ENCODE results near the gene PLEKHA7. TPM values are rescaled to one million over a fixed set of nuclear protein-coding genes. Genes with fewer than 3 reads are reported as not detected.

Gene PLEKHA7
- total RNA-seq, 1 experiment from 2014 or later = 4.4 TPM

DNA sequence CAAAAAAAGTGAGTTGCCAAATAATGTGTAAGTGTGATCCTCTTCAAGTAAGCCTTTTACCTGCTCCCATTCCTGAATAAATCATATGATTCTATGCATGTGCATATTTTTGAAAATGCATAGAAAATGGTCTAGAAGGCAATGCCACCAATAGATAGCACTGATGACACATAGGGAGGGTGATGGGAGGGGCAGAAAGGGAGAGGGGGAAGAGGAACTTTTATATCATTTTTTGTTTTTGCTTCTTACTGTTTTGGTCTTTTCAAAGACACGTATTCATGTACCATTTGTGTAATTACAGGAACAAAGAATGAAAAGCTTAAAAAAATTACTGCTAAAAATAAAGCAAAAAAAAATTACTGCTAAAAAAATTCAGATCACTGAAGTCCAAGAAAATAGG is 215.0 kb downstream of the PLEKHA7 start:
- Histone ChIP-seq H3K4me3 (ENCODE audit: low read length) (no peak overlapping the region), H3K27ac (ENCODE audit: low read length) (no peak overlapping the region), H3K4me2 (ENCODE audit: low read depth, low read length, poor library complexity, severe bottlenecking) (no peak overlapping the region), H3K36me3 (ENCODE audit: insufficient read depth, low read length) (no peaks in the 10 kb centered on the region), H3K4me1 (ENCODE audit: low read length) (no peaks in the 10 kb centered on the region), H2AFZ (ENCODE audit: low read length) (no peak overlapping the region), H3K9ac (ENCODE audit: low read length) (no peak overlapping the region), H3K27me3 (ENCODE audit: low read length) (no peaks in the 10 kb centered on the region), H3K9me3 (ENCODE audit: low read length) (no peaks in the 10 kb centered on the region), H4K20me1 (ENCODE audit: insufficient read depth, low read depth, low read length) (no peaks in the 10 kb centered on the region), H3K79me2 (ENCODE audit: low read length) (no peaks in the 10 kb centered on the region), H3K9me2 (replicated peaks; ENCODE audit: insufficient read depth, low read length) (no peaks in the 10 kb centered on the region)
- no peak for DNase-seq

DNA sequence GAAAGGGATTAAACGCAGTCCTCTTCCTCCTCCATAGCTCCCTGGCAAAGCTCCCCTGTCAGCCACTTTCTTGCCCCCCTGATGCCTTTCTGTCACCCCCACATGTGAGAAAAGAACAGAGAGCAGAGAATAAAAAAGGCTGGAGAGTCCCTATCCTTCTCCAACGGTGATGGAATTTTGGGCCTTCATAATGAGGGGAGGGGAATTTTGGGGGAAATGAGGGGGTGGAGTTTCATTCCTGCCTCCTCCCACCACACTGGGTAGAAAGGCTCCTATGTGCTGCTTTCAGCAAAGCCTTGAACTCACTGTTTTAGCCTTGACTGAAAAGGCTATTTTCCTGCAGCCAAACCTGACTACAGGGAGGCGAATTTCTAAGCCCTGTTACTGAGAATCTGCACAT is 216.4 kb downstream of the PLEKHA7 start:
- no peak overlapping the region for H3K4me3 ChIP-seq (ENCODE audit: low read length)
- H3K27ac ChIP-seq (ENCODE audit: low read length) = no peak overlapping the region
- H3K9me3 ChIP-seq (ENCODE audit: low read length) = no peaks in the 10 kb centered on the region
- no peaks in the 10 kb centered on the region for H4K20me1 ChIP-seq (ENCODE audit: insufficient read depth, low read depth, low read length)
- no peaks in the 10 kb centered on the region for H3K36me3 ChIP-seq (ENCODE audit: insufficient read depth, low read length)
- H3K9ac ChIP-seq (ENCODE audit: low read length) = no peak overlapping the region
- no peaks in the 10 kb centered on the region for H3K79me2 ChIP-seq (ENCODE audit: low read length)
- no peak for DNase-seq
- H3K4me1 ChIP-seq (ENCODE audit: low read length) = no peaks in the 10 kb centered on the region
- no peaks in the 10 kb centered on the region for H3K9me2 ChIP-seq (replicated peaks; ENCODE audit: insufficient read depth, low read length)
- no peaks in the 10 kb centered on the region for H3K27me3 ChIP-seq (ENCODE audit: low read length)
- no peak overlapping the region for H3K4me2 ChIP-seq (ENCODE audit: low read depth, low read length, poor library complexity, severe bottlenecking)
- H2AFZ ChIP-seq (ENCODE audit: low read length) = no peak overlapping the region

DNA sequence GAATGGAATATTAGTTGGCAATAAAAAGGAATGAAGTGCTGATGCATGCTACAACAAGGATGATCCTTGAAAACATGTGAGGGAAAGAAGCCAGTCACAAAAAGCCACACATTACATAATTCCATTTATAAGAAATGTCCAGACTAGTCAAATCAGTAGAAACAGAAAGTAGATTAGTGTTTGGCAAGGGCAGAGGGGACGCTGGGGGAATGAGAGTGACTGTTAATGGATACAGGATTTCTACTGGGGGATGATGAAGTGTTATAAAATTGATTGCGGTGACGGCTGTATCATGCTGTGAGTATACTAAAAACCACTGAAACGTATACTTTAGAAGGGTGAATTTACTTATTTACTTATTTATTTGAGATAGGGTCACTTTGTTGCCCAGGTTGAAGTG is 217.9 kb downstream of the PLEKHA7 start:
- no peaks in the 10 kb centered on the region for H3K4me1 ChIP-seq (ENCODE audit: low read length)
- no peaks in the 10 kb centered on the region for H3K79me2 ChIP-seq (ENCODE audit: low read length)
- H3K9ac ChIP-seq (ENCODE audit: low read length) = no peak overlapping the region
- H3K9me2 ChIP-seq (replicated peaks; ENCODE audit: insufficient read depth, low read length) = no peaks in the 10 kb centered on the region
- H2AFZ ChIP-seq (ENCODE audit: low read length) = no peak overlapping the region
- H3K9me3 ChIP-seq (ENCODE audit: low read length) = no peaks in the 10 kb centered on the region
- no peak overlapping the region for H3K4me3 ChIP-seq (ENCODE audit: low read length)
- no peak overlapping the region for H3K27ac ChIP-seq (ENCODE audit: low read length)
- no peak for DNase-seq
- H4K20me1 ChIP-seq (ENCODE audit: insufficient read depth, low read depth, low read length) = no peaks in the 10 kb centered on the region
- H3K36me3 ChIP-seq (ENCODE audit: insufficient read depth, low read length) = no peaks in the 10 kb centered on the region
- no peaks in the 10 kb centered on the region for H3K27me3 ChIP-seq (ENCODE audit: low read length)
- H3K4me2 ChIP-seq (ENCODE audit: low read depth, low read length, poor library complexity, severe bottlenecking) = no peak overlapping the region

GRCh38 chr11:16795146-16795545 is 219.1 kb downstream of the PLEKHA7 start:
- Histone ChIP-seq H3K27me3 (ENCODE audit: low read length) (no peaks in the 10 kb centered on the region), H3K9me3 (ENCODE audit: low read length) (no peaks in the 10 kb centered on the region), H3K4me2 (ENCODE audit: low read depth, low read length, poor library complexity, severe bottlenecking) (no peak overlapping the region), H3K4me1 (ENCODE audit: low read length) (no peaks in the 10 kb centered on the region), H3K27ac (ENCODE audit: low read length) (no peak overlapping the region), H3K9me2 (replicated peaks; ENCODE audit: insufficient read depth, low read length) (no peaks in the 10 kb centered on the region), H3K9ac (ENCODE audit: low read length) (no peak overlapping the region), H4K20me1 (ENCODE audit: insufficient read depth, low read depth, low read length) (no peaks in the 10 kb centered on the region), H3K4me3 (ENCODE audit: low read length) (no peak overlapping the region), H3K79me2 (ENCODE audit: low read length) (no peaks in the 10 kb centered on the region), H2AFZ (ENCODE audit: low read length) (no peak overlapping the region), H3K36me3 (ENCODE audit: insufficient read depth, low read length) (no peaks in the 10 kb centered on the region)
- no peak for DNase-seq

DNA sequence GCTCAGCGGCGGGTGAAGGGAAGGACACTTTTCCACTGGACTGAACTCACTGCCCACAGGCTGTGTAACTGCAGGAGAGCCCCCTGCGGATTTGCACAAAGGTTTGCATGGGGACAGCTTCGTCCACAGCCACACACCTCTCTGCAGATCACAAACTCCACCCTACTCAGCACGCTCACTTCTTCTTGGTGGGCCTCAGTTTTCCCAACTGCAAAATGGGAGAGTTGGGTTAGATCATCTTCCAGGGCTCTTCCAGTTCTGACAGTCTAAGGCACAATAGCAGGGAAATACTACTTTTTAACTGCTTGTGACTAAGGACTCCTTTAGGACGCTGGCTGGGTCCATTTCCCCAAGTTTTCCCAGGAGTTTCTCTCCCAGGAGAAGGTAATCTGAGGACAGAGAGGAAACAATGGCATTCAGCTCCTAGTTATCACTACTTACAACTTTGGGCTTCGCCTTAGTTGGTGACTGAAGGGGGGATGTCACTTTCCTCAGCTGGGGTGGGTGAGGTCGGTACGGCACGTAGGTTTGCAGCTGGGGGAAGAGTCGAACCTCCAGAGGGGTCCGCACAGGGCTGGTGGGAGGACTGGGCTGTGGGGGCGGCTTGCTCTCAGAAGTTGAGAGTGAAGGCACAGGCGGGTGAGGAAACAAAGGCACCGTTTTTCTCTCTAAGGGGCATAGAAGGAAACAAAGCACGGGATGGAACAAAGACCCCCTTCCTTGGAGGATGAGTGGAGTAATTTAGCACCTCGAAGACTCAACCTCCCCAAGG is 220.0 kb downstream of the PLEKHA7 start:
- H3K4me1 ChIP-seq (ENCODE audit: low read length) = no peaks in the 10 kb centered on the region
- no peaks in the 10 kb centered on the region for H3K36me3 ChIP-seq (ENCODE audit: insufficient read depth, low read length)
- no peaks in the 10 kb centered on the region for H3K9me2 ChIP-seq (replicated peaks; ENCODE audit: insufficient read depth, low read length)
- H3K9me3 ChIP-seq (ENCODE audit: low read length) = no peaks in the 10 kb centered on the region
- H3K4me3 ChIP-seq (ENCODE audit: low read length) = no peak overlapping the region
- H3K79me2 ChIP-seq (ENCODE audit: low read length) = no peaks in the 10 kb centered on the region
- DNase-seq = no peak
- no peak overlapping the region for H3K4me2 ChIP-seq (ENCODE audit: low read depth, low read length, poor library complexity, severe bottlenecking)
- H3K27me3 ChIP-seq (ENCODE audit: low read length) = no peaks in the 10 kb centered on the region
- H3K27ac ChIP-seq (ENCODE audit: low read length) = no peak overlapping the region
- no peak overlapping the region for H2AFZ ChIP-seq (ENCODE audit: low read length)
- H3K9ac ChIP-seq (ENCODE audit: low read length) = no peak overlapping the region
- no peaks in the 10 kb centered on the region for H4K20me1 ChIP-seq (ENCODE audit: insufficient read depth, low read depth, low read length)

- no peaks in the 10 kb centered on the region for H4K20me1 ChIP-seq (ENCODE audit: insufficient read depth, low read depth, low read length)
- no peak overlapping the region for H3K9ac ChIP-seq (ENCODE audit: low read length)
- H3K9me2 ChIP-seq (replicated peaks; ENCODE audit: insufficient read depth, low read length) = no peaks in the 10 kb centered on the region
- H3K36me3 ChIP-seq (ENCODE audit: insufficient read depth, low read length) = no peaks in the 10 kb centered on the region
- no peaks in the 10 kb centered on the region for H3K79me2 ChIP-seq (ENCODE audit: low read length)
- no peak overlapping the region for H3K4me2 ChIP-seq (ENCODE audit: low read depth, low read length, poor library complexity, severe bottlenecking)
- H2AFZ ChIP-seq (ENCODE audit: low read length) = no peak overlapping the region
- no peak for DNase-seq
- H3K9me3 ChIP-seq (ENCODE audit: low read length) = no peaks in the 10 kb centered on the region
- no peak overlapping the region for H3K27ac ChIP-seq (ENCODE audit: low read length)
- H3K4me3 ChIP-seq (ENCODE audit: low read length) = no peak overlapping the region
- no peaks in the 10 kb centered on the region for H3K27me3 ChIP-seq (ENCODE audit: low read length)
- H3K4me1 ChIP-seq (ENCODE audit: low read length) = no peaks in the 10 kb centered on the region
Measured at GRCh38 chr11:16793511-16793910, 220.7 kb downstream of the PLEKHA7 start.

- H3K27me3 ChIP-seq (ENCODE audit: low read length) = no peaks in the 10 kb centered on the region
- H3K9ac ChIP-seq (ENCODE audit: low read length) = no peak overlapping the region
- H3K9me3 ChIP-seq (ENCODE audit: low read length) = no peaks in the 10 kb centered on the region
Measured at GRCh38 chr11:16793009-16793408, 221.2 kb downstream of the PLEKHA7 start.

DNA sequence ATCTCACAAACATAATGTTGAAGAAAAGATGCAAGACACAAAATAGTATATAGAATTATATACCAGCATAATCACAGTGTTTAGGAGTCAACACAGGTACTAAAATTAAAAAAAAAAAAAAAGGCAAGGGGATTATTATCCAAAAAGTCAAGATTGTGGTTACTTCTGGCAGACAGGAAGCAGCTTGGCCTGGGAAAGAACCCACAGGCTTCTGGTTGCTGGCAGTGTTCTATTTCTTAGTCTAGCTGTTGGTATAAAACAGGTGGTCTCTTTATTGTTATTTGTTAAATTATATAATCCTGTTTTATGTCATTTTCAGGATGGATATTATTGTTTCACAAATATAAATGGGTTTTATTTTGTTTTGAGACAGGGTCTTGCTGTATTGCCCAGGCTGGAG is 221.8 kb downstream of the PLEKHA7 start:
- Histone ChIP-seq H3K79me2 (ENCODE audit: low read length) (no peaks in the 10 kb centered on the region), H3K4me1 (ENCODE audit: low read length) (no peaks in the 10 kb centered on the region), H2AFZ (ENCODE audit: low read length) (no peak overlapping the region), H3K9me2 (replicated peaks; ENCODE audit: insufficient read depth, low read length) (no peaks in the 10 kb centered on the region), H3K4me2 (ENCODE audit: low read depth, low read length, poor library complexity, severe bottlenecking) (no peak overlapping the region), H4K20me1 (ENCODE audit: insufficient read depth, low read depth, low read length) (no peaks in the 10 kb centered on the region), H3K36me3 (ENCODE audit: insufficient read depth, low read length) (no peaks in the 10 kb centered on the region), H3K27me3 (ENCODE audit: low read length) (no peaks in the 10 kb centered on the region), H3K9me3 (ENCODE audit: low read length) (no peaks in the 10 kb centered on the region), H3K9ac (ENCODE audit: low read length) (no peak overlapping the region), H3K4me3 (ENCODE audit: low read length) (no peak overlapping the region), H3K27ac (ENCODE audit: low read length) (no peak overlapping the region)
- DNase-seq = no peak

More at GRCh38 chr11:16793009-16793408, 221.2 kb downstream of the PLEKHA7 start:
- H3K4me2 ChIP-seq (ENCODE audit: low read depth, low read length, poor library complexity, severe bottlenecking) = no peak overlapping the region
- H2AFZ ChIP-seq (ENCODE audit: low read length) = no peak overlapping the region
- H3K36me3 ChIP-seq (ENCODE audit: insufficient read depth, low read length) = no peaks in the 10 kb centered on the region
- H3K27ac ChIP-seq (ENCODE audit: low read length) = no peak overlapping the region
- no peaks in the 10 kb centered on the region for H3K4me1 ChIP-seq (ENCODE audit: low read length)
- H3K79me2 ChIP-seq (ENCODE audit: low read length) = no peaks in the 10 kb centered on the region
- H3K4me3 ChIP-seq (ENCODE audit: low read length) = no peak overlapping the region
- H3K9me2 ChIP-seq (replicated peaks; ENCODE audit: insufficient read depth, low read length) = no peaks in the 10 kb centered on the region
- H4K20me1 ChIP-seq (ENCODE audit: insufficient read depth, low read depth, low read length) = no peaks in the 10 kb centered on the region
- no peak for DNase-seq

All from Karpas-422 (cell line).